ENCODE data around the gene MUS81.

Gene MUS81

GRCh38 chr11:65862941-65863888, 3.0 kb downstream of the MUS81 start:
- TF ChIP-seq, protein P1, sequence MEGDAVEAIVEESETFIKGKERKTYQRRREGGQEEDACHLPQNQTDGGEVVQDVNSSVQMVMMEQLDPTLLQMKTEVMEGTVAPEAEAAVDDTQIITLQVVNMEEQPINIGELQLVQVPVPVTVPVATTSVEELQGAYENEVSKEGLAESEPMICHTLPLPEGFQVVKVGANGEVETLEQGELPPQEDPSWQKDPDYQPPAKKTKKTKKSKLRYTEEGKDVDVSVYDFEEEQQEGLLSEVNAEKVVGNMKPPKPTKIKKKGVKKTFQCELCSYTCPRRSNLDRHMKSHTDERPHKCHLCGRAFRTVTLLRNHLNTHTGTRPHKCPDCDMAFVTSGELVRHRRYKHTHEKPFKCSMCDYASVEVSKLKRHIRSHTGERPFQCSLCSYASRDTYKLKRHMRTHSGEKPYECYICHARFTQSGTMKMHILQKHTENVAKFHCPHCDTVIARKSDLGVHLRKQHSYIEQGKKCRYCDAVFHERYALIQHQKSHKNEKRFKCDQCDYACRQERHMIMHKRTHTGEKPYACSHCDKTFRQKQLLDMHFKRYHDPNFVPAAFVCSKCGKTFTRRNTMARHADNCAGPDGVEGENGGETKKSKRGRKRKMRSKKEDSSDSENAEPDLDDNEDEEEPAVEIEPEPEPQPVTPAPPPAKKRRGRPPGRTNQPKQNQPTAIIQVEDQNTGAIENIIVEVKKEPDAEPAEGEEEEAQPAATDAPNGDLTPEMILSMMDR (conservative IDR thresholded peaks at IDR 0.05; ENCODE audit: low read length): no peak
- no peak overlapping the region for H3K4me3 ChIP-seq (ENCODE audit: low read length)
- no peak for DNase-seq (ENCODE audit: low read depth)

GRCh38 chr11:65863889-65864705, 3.9 kb downstream of the MUS81 start:
- H3K4me3 ChIP-seq (ENCODE audit: low read length): no peak overlapping the region
- DNase-seq (ENCODE audit: low read depth): no peak
- TF ChIP-seq, protein P1 (conservative IDR thresholded peaks at IDR 0.05; ENCODE audit: low read length): no peak

DNA sequence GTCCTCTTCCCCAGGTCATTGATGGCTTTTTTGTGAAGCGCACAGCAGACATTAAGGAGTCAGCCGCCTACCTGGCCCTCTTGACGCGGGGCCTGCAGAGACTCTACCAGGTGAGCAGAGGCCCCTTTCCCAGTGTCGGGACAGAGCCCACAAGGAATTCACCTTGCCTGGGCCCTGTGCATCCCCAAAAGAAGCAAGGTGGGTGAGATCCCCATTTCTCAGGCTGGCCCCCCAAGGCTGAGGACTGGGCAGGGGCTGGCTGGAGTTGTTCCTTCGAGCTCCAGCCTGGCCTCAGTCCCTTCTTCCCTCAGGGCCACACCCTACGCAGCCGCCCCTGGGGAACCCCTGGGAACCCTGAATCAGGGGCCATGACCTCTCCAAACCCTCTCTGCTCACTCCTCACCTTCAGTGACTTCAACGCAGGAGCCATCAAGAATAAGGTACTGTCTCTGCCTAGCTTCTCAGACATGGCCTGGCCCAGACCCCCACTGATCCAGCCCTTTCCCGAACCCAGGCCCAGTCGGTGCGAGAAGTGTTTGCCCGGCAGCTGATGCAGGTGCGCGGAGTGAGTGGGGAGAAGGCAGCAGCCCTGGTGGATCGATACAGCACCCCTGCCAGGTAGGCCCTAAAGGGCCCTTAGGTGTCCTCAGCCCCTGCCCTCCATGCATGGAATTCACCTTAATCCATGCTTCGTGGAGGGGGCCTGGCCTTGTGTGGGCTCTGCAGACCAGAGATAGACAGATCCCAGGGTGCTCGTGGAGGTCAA, 4.7 kb downstream of the MUS81 start:
- no peak for DNase-seq (ENCODE audit: low read depth)
- TF ChIP-seq, protein P1 (conservative IDR thresholded peaks at IDR 0.05; ENCODE audit: low read length): no peak
- H3K4me3 ChIP-seq (ENCODE audit: low read length): no peak overlapping the region

DNA sequence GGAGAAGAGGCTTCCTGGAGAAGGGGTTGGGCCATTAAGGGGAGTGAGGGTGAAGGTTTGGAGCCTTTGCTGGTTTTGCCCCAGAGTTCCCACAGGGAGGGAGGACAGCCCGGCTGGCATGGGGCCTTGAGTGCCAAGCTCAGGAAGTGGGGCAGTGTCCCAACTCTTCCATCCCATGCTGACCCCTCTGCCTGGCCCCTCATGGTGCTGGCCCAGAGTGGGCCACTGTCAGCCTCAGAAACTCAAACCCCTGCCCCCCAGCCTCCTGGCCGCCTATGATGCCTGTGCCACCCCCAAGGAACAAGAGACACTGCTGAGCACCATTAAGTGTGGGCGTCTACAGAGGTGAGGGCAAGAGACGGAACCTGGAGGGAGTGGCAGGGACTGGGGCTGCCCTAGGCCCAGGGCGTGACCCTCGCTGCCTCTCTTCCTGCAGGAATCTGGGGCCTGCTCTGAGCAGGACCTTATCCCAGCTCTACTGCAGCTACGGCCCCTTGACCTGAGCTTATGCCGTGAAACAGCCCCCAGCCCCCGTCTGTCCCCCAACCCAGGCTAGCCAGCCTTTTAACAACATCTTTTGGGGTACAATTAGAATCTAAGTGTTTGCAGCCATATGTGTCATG, 5.4 kb downstream of the MUS81 start:
- TF ChIP-seq, protein P1 (conservative IDR thresholded peaks at IDR 0.05; ENCODE audit: low read length): no peak
- DNase-seq (ENCODE audit: low read depth): no peak
- no peak overlapping the region for H3K4me3 ChIP-seq (ENCODE audit: low read length)

DNA sequence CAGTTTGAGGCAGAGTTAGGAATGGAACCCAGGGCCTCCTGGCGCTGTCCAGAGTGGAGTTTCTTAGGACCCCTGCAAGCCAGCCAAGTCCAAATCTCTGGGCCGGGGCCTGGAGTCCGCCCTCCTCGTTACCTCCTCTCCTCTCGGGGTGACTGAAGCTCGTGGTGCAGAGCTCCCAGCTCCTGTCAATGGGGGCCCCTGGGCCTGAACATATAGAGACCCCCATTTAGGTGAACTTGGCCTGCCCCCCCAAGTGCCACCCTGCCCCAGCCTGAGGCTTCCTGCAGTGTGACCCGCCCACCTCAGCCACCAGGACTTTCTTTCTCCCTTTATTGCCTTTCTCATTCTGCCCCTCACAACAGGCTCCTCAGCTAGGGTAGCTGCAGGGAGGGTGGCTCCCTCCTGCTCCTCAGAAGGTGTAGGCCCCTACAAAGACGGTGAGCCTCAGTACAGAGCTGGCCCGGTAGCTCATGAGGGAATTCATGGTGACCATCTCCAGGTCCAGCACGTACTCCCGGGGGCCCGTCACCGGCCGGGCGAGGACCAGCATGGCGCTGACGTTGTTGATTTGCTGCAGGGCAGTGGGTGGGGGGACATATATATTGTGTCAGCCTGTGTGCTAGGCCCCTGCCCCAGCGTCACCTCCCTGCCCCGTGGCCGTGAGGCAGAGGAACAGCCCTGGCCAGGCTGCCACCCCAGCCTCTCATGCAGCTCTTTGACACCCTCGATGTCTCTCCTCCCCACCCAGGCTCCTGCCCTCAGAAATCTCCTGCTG, 6.5 kb downstream of the MUS81 start:
- no peak for DNase-seq (ENCODE audit: low read depth)
- no peak overlapping the region for H3K4me3 ChIP-seq (ENCODE audit: low read length)
- TF ChIP-seq, protein P1 (conservative IDR thresholded peaks at IDR 0.05; ENCODE audit: low read length): no peak

Data from AG10803 (cell line).